B cell (primary cell): Measurements from ENCODE around the gene B4GALNT3. TPM values are rescaled to one million over a fixed set of nuclear protein-coding genes. Genes with fewer than 3 reads are reported as not detected.
"Not testable (repeated sequence)": the region's sequence is repeated elsewhere in the genome, so short reads cannot be mapped to it uniquely, and the experiment has no call there.

Experiments used
- ATAC-seq: fragments of 200-7000 bp; cut with Tn5 transposase; one replicate; pipeline ENCODE4 v1.10.0; 2021; ENCODE audit warnings: low read depth, mild to moderate bottlenecking, moderate number of reproducible peaks, moderate library complexity
- CTCF ChIA-PET: fragments of 350-600 bp; sonication (Branson Sonifier 250); formaldehyde crosslinking; loops from one replicate; lab custom pipeline; 2021; ENCODE audit warnings: antibody characterized with exemption, inconsistent platforms; lab: Charles Lee
- POLR2A ChIA-PET: fragments of 350-600 bp; sonication (Branson Sonifier 250); formaldehyde crosslinking; loops from one replicate; lab custom pipeline; 2021; ENCODE audit warnings: antibody characterized with exemption; lab: Charles Lee
- DNase-seq: peaks from one replicate; pipeline ENCODE4 v3.0.0; 2013
- H2AFZ ChIP-seq: 2 replicates; pipeline ENCODE4 v1.6.1; 2012; ENCODE audit warnings: mild to moderate bottlenecking, low read depth, low read length; ENCODE audit not compliant: insufficient read depth, poor library complexity, severe bottlenecking
- H3K27ac ChIP-seq, 2 donors: 1 replicate in 1 of 2; 2 replicates in 1 of 2; pipeline ENCODE4 v1.5.1; 2012 to 2013; ENCODE audit warnings: low read length in 2 of 2, mild to moderate bottlenecking in 2 of 2, moderate library complexity in 1 of 2
- H3K27me3 ChIP-seq, 4 experiments: fragments of 200-600 bp in 1 of 4; sonication (generic) in 1 of 4; replicated peaks in 1 of 4; 1 replicate in 2 of 4; 2 replicates in 2 of 4; pipeline versions ENCODE4 v1.6.1 to v1.7.0; 2013 to 2016; ENCODE audit warnings: low read length in 3 of 4, mild to moderate bottlenecking in 2 of 4, mixed read lengths in 1 of 4, moderate library complexity in 1 of 4; ENCODE audit not compliant: insufficient read depth in 4 of 4, control insufficient read depth in 3 of 4; ENCODE audit errors: control extremely low read depth in 1 of 4
- H3K36me3 ChIP-seq, 2 experiments: replicated peaks in 1 of 2; 1 replicate in 1 of 2; 2 replicates in 1 of 2; pipeline versions ENCODE4 v1.6.1 to v1.7.1; 2013; ENCODE audit warnings: low read length in 1 of 2; ENCODE audit not compliant: insufficient read depth in 2 of 2, control insufficient read depth in 1 of 2; ENCODE audit errors: control extremely low read depth in 1 of 2, extremely low read depth in 1 of 2
- H3K4me1 ChIP-seq, 2 donors: fragments of 200-600 bp in 1 of 2; sonication (generic) in 1 of 2; 1 replicate in 1 of 2; 2 replicates in 1 of 2; pipeline versions ENCODE4 v1.5.1 to v1.6.1; 2013 to 2017; ENCODE audit warnings: low read length in 2 of 2; ENCODE audit not compliant: control insufficient read depth in 2 of 2, insufficient read depth in 2 of 2
- H3K4me2 ChIP-seq: replicated peaks from 2 replicates; pipeline ENCODE3; 2012; ENCODE audit warnings: mild to moderate bottlenecking, low read depth, low read length; ENCODE audit not compliant: poor library complexity, severe bottlenecking
- H3K4me3 ChIP-seq, 5 experiments: fragments of 200-600 bp in 1 of 5; sonication (generic) in 1 of 5; 1 replicate in 3 of 5; 2 replicates in 2 of 5; pipeline versions ENCODE4 v1.5.1 to v1.7.0; 2011 to 2016; ENCODE audit warnings: low read length in 4 of 5, mild to moderate bottlenecking in 4 of 5, low read depth in 2 of 5, control low read depth in 1 of 5, moderate library complexity in 1 of 5; ENCODE audit not compliant: insufficient read depth in 1 of 5; ENCODE audit errors: control extremely low read depth in 1 of 5, extremely low read depth in 1 of 5
- H3K79me2 ChIP-seq: fragments of 200-600 bp; sonication (generic); one replicate; pipeline ENCODE4 v1.6.0; 2016; ENCODE audit warnings: low read length; ENCODE audit not compliant: control insufficient read depth, insufficient read depth
- H3K9ac ChIP-seq: fragments of 200-600 bp; sonication (generic); 2 replicates; pipeline ENCODE4 v1.6.1; 2017; ENCODE audit warnings: mild to moderate bottlenecking, low read length, moderate library complexity
- H3K9me3 ChIP-seq, 3 donors: one replicate each; pipeline versions ENCODE4 v1.6.1 to v1.7.1; 2013; ENCODE audit warnings: low read length in 2 of 3; ENCODE audit not compliant: control insufficient read depth in 2 of 3, insufficient read depth in 1 of 3; ENCODE audit errors: control extremely low read depth in 1 of 3
- H4K20me1 ChIP-seq: 2 replicates; pipeline ENCODE4 v1.6.0; 2012; ENCODE audit warnings: mild to moderate bottlenecking, low read length; ENCODE audit not compliant: insufficient read depth, control insufficient read depth, poor library complexity, severe bottlenecking
- H3K27ac Mint-ChIP-seq: one replicate; pipeline ENCODE4 v1.8.0; 2021; ENCODE audit warnings: mixed read lengths
- H3K27me3 Mint-ChIP-seq: one replicate; pipeline ENCODE4 v1.8.0; 2021; ENCODE audit warnings: mixed read lengths
- H3K4me1 Mint-ChIP-seq: one replicate; pipeline ENCODE4 v1.8.0; 2021; ENCODE audit warnings: mixed read lengths
- H3K4me3 Mint-ChIP-seq: one replicate; pipeline ENCODE4 v1.8.0; 2021; ENCODE audit warnings: mixed read lengths
- H3K9me3 Mint-ChIP-seq: one replicate; pipeline ENCODE4 v1.8.0; 2022; ENCODE audit warnings: mixed read lengths; ENCODE audit not compliant: insufficient read depth
- CTCF ChIP-seq: fragments of 200-600 bp; IDR thresholded peaks from one replicate; pipeline ENCODE4 v1.8.0; 2022; ENCODE audit warnings: antibody characterized with exemption, mild to moderate bottlenecking
- EZH2 ChIP-seq: IDR thresholded peaks from 2 replicates; pipeline ENCODE4 v1.6.1; 2012; ENCODE audit warnings: borderline replicate concordance, low read depth, mild to moderate bottlenecking, moderate library complexity, low read length; ENCODE audit not compliant: insufficient read depth, poor library complexity, severe bottlenecking
- WGBS: methylation state at CpG from one replicate; pipeline ENCODE4 v1.1.5; 2013; ENCODE audit warnings: missing lambda C conversion rate; ENCODE audit not compliant: insufficient coverage; 5-methylcytosine and 5-hydroxymethylcytosine counted together
- intact Hi-C: fragments of 100-400 bp; cut with micrococcal nuclease; formaldehyde crosslinking; loops from one replicate; pipeline ENCODE4 v1.10.0; 2022
- polyA plus RNA-seq: library from polyadenylated mRNA; depleted of rRNA; stranded (reverse); fragments of >200 nt; gene quantifications from 2 replicates; pipeline ENCODE4 v1.2.3, GENCODE V29; 2012
- total RNA-seq, 2 donors: library from RNA; stranded (reverse); fragments of 120-200 nt in 1 of 2; gene quantifications; 1 replicate in 1 of 2; 2 replicates in 1 of 2; pipeline versions ENCODE4 v1.2.3 to v1.2.4, GENCODE V29; 2013 to 2022

The B4GALNT3 gene
- total and polyA plus RNA-seq, 2 donors (not counting 1 experiment from before 2014, with no cell fraction given), result 0.25 TPM; not detected in 1

GRCh38 chr12:418432-418831 is 41.3 kb upstream of the B4GALNT3 start:
- intact Hi-C loops, result no loop called here
- POLR2A ChIA-PET, result interaction anchor here (0.6 kb wide), 1 partner anchor 17 kb away, joined by 3 read pairs; no protein-coding TSS in a partner anchor
- Mint-ChIP-seq H3K27me3 (no peaks in the 10 kb centered on the region), H3K9me3 (no peaks in the 10 kb centered on the region), H3K4me1 (no peaks in the 10 kb centered on the region), H3K4me3 (no peak overlapping the region), H3K27ac (no peak overlapping the region)
- Histone ChIP-seq H3K27me3 (no peaks in the 10 kb centered on the region), H2AFZ (no peak overlapping the region), H4K20me1 (no peaks in the 10 kb centered on the region), H3K9me3 (no peaks in the 10 kb centered on the region), H3K27ac (no peak overlapping the region), H3K4me2 (no peak overlapping the region), H3K36me3 (peaks cover 12 to 38% of the 10 kb centered on the region in 2 experiments), H3K4me3 (no peak overlapping the region), H3K9ac (no peak overlapping the region), H3K4me1 (no peaks in the 10 kb centered on the region), H3K79me2 (no peaks in the 10 kb centered on the region)
- no peak for ATAC-seq
- 98% methylated on average over 3 of the region's 6 CpGs for WGBS
- TF ChIP-seq EZH2 (no peak), CTCF (no peak)
- CTCF ChIA-PET, result no interaction called here
- DNase-seq, result no peak

GRCh38 chr12:422526-422925 is 37.2 kb upstream of the B4GALNT3 start:
- H3K9me3 Mint-ChIP-seq, result no peaks in the 10 kb centered on the region
- H3K4me1 ChIP-seq, result no peaks in the 10 kb centered on the region
- TF ChIP-seq EZH2, result no peak
- TF ChIP-seq CTCF, result no peak
- no peak overlapping the region for H3K4me3 Mint-ChIP-seq
- ATAC-seq (no peak), DNase-seq (no peak)
- H2AFZ ChIP-seq, result no peak overlapping the region
- H3K79me2 ChIP-seq, result no peaks in the 10 kb centered on the region
- peaks cover 10 to 20% of the 10 kb centered on the region in 2 experiments for H3K36me3 ChIP-seq
- no peak overlapping the region for H3K27ac ChIP-seq
- H4K20me1 ChIP-seq, result no peaks in the 10 kb centered on the region
- H3K4me3 ChIP-seq, result no peak overlapping the region
- no peaks in the 10 kb centered on the region for H3K27me3 ChIP-seq
- intact Hi-C loops, result no loop called here
- CTCF ChIA-PET, result interaction anchor here (0.6 kb wide), 1 partner anchor 9 kb away, joined by 4 read pairs; no protein-coding TSS in a partner anchor
- POLR2A ChIA-PET, result no interaction called here
- WGBS, result no CpG with 5 or more reads among the region's 3 CpGs
- H3K27ac Mint-ChIP-seq, result no peak overlapping the region
- no peaks in the 10 kb centered on the region for H3K4me1 Mint-ChIP-seq
- H3K9ac ChIP-seq, result no peak overlapping the region
- no peaks in the 10 kb centered on the region for H3K9me3 ChIP-seq
- no peak overlapping the region for H3K4me2 ChIP-seq
- H3K27me3 Mint-ChIP-seq, result no peaks in the 10 kb centered on the region

DNA sequence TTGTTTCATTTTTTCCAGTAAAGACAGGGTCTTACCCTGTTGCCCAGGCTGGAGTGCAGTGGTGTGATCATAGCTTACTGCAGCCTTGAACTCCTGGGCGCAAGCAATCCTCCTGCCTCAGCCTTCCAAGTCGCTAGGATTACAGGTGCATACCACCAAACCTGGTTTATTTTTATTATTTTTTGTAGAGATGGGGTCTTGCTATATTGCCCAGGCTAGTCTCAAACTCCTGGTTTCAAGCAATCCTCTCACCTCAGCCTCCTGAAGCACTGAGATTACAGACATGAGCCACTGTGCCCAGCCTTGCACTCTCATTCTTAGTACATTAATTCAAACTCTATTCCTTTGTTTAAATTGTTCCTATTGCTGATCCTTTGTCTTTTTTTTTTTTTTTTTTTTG is 24.0 kb upstream of the B4GALNT3 start:
- CTCF ChIA-PET, intact Hi-C loops: not testable (repeated sequence)

More for the DNA sequence above, 24.0 kb upstream of the B4GALNT3 start:
- H3K79me2 ChIP-seq, H3K27ac Mint-ChIP-seq, H3K27me3 ChIP-seq, H2AFZ ChIP-seq, H3K4me3 ChIP-seq, DNase-seq, H3K9ac ChIP-seq, ATAC-seq, H3K4me2 ChIP-seq, H3K4me1 ChIP-seq, H3K4me1 Mint-ChIP-seq, H3K9me3 ChIP-seq, H4K20me1 ChIP-seq, H3K4me3 Mint-ChIP-seq, H3K27ac ChIP-seq, POLR2A ChIA-PET, H3K27me3 Mint-ChIP-seq, H3K9me3 Mint-ChIP-seq: not testable (repeated sequence)
- no CpG with 5 or more reads among the region's 2 CpGs for whole genome bisulfite sequencing
- peaks cover 6 to 45% of the 10 kb centered on the region in 2 experiments for H3K36me3 ChIP-seq
